Measurements from ENCODE around the gene IGFBP5.

Gene IGFBP5

GRCh38 chr2:216636551-216637450, 58.5 kb downstream of the IGFBP5 start:
- DNase-seq, result no peak

- DNase-seq, result no peak
Measured at GRCh38 chr2:216635701-216636550, 59.4 kb downstream of the IGFBP5 start.

GRCh38 chr2:216635171-216635570, 60.2 kb downstream of the IGFBP5 start:
- no peak for DNase-seq

- DNase-seq, result no peak
Measured at GRCh38 chr2:216634370-216635148, 60.8 kb downstream of the IGFBP5 start.

GRCh38 chr2:216633616-216634369, 61.6 kb downstream of the IGFBP5 start:
- DNase-seq, result no peak

GRCh38 chr2:216632952-216633615, 62.3 kb downstream of the IGFBP5 start, which contains the start of gene IGFBP2:
Gene IGFBP2, plus strand, starts transcription at chr2:216633420. Its CDS starts 104 bp downstream, at chr2:216633524.
- peak; percentile 19 for DNase-seq

GRCh38 chr2:216632346-216632951, 62.9 kb downstream of the IGFBP5 start:
- DNase-seq, result no peak

GRCh38 chr2:216629784-216630183, 65.6 kb downstream of the IGFBP5 start:
- DNase-seq, result no peak

- DNase-seq, result no peak
Measured at GRCh38 chr2:216626875-216627245, 68.5 kb downstream of the IGFBP5 start.

- DNase-seq, result no peak
Measured at GRCh38 chr2:216626168-216626874, 69.0 kb downstream of the IGFBP5 start.

- no peak for DNase-seq
Measured at GRCh38 chr2:216624251-216624650, 71.1 kb downstream of the IGFBP5 start.

- DNase-seq, result no peak
Measured at GRCh38 chr2:216622526-216622925, 72.8 kb downstream of the IGFBP5 start.
